ENCODE results near the gene TSPEAR. TPM values are rescaled to one million over a fixed set of nuclear protein-coding genes. Genes with fewer than 3 reads are reported as not detected.

The TSPEAR gene
- under 1 TPM in 1 of 2 donors, not detected in 1; 0.66 TPM for total RNA-seq
- under 1 TPM; 0.24 to 0.33 TPM for polyA plus RNA-seq (ENCODE audit: insufficient read length in 2 of 2)
- long read RNA-seq, donor 1: 0 reads
- long read RNA-seq, donor 2: 0 reads
- long read RNA-seq, donor 3: 0 reads
- long read RNA-seq, donor 4: 0 reads

DNA sequence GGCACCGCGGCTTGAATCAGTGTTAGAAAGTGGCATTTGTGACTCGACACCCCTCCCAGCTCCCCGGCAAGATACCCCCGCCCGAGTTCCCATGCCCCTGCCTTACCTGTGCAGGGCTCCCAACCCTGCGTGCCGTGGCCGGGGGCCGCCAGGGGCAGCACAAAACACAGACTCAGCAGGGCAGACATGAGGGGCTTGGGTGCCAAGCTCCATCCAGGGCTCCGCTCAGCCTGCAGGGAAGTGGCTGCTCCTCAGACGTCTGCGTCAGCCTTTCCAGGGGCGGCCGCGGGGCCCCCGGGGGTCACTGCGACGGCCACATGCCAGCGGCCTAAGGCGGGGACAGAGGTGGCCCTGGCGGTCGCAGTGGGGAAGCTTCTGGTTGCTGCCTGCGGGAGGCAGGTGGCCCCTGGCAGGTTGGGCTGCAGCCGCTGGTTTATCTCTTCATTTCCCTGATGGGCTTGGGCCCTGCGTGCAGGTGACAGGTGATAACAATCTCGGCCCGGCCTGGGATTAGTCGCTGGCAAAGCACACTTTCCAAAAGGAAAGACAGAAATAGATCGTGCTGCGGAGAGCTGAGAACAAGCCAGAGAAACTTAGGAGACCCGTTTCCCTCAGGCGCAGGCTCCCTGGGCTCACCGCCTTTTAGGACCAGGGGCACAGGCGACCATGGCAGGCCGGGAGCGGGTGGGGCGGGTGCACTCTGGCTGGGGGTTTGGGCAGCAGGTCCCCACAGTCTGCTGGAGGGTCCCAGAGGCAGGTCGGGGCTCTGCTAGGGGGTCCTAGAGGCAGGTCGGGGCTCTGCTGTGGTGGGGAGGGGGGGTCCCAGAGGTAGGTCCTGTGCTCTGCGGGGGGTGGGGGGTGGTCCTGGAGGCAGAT is at the start of gene TSPEAR:
Gene TSPEAR (minus strand): TSS at position 246 of the 876 bp plus-strand sequence. CDS start 58 bp downstream, at position 188.
- H3K4me1 ChIP-seq (ENCODE audit: control insufficient read depth, insufficient read depth, low read length): peaks cover 52% of the 10 kb centered on the region

GRCh38 chr21:44760376-44760775 is 49.0 kb upstream of the TSPEAR start:
- Histone ChIP-seq H3K36me3 (ENCODE audit: control insufficient read depth, insufficient read depth, low read length) (peaks cover 13% of the 10 kb centered on the region), H3K27ac (ENCODE audit: low read depth, low read length) (no peak overlapping the region), H3K4me1 (ENCODE audit: control insufficient read depth, insufficient read depth, low read length) (peaks cover 11% of the 10 kb centered on the region), H3K27me3 (ENCODE audit: control insufficient read depth, insufficient read depth, low read length) (no peaks in the 10 kb centered on the region), H3K4me3 (ENCODE audit: low read depth, low read length) (no peak overlapping the region), H3K9me3 (ENCODE audit: control insufficient read depth, insufficient read depth, low read length) (peaks cover 2% of the 10 kb centered on the region)
- WGBS (ENCODE audit: insufficient coverage): 78% methylated on average over 9 of the region's 9 CpGs
- DNase-seq (ENCODE audit: low read depth in 4 of 6, low spot score in 6 of 6): no peak

More for the DNA sequence above, at the start of gene TSPEAR:
- no peak for DNase-seq (ENCODE audit: low read depth in 4 of 6, low spot score in 6 of 6)
- H3K27ac ChIP-seq (ENCODE audit: low read depth, low read length): no peak within 1 kb of the TSS
- H3K27me3 ChIP-seq (ENCODE audit: control insufficient read depth, insufficient read depth, low read length): peaks cover 79% of the 10 kb centered on the region
- H3K4me3 ChIP-seq (ENCODE audit: low read depth, low read length): no peak within 1 kb of the TSS
- H3K36me3 ChIP-seq (ENCODE audit: control insufficient read depth, insufficient read depth, low read length): no peaks in the 10 kb centered on the region
- no peaks in the 10 kb centered on the region for H3K9me3 ChIP-seq (ENCODE audit: control insufficient read depth, insufficient read depth, low read length)
- 1% methylated on average over 40 of the region's 41 CpGs for WGBS (ENCODE audit: insufficient coverage)

DNA sequence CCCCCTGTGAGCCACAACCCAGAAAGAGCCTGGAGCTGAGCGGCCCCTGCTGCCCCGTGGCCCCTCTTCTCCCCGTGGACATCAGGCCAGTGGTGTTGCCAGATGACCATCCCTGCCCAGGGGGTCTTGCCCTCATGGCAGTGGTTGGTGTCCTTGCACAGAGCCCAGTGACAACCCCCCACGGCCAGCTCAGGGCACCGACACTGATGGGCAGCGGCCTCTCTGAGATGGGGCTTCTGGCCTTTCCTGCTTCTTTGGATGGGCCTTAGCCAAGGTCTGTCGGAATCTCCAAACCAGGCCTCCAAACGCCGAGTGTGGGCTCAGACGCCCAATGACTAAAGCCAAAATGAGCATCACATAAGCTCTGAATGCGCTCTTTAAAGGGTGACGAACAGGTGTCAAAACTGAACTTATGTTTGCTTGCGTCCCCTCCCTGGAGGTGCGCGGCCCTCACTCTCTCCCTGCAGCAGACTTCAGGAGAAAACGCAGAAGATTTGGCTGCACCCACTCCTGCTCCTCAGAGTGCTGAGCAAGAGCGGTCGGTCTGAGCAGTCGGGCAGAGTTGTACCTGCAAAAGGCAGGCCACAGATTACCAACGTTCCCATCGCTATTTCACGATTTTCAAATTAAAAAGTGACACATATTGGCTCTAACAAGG is 48.4 kb upstream of the TSPEAR start:
- Histone ChIP-seq H3K36me3 (ENCODE audit: control insufficient read depth, insufficient read depth, low read length) (peaks cover 13% of the 10 kb centered on the region), H3K9me3 (ENCODE audit: control insufficient read depth, insufficient read depth, low read length) (peaks cover 2% of the 10 kb centered on the region), H3K4me1 (ENCODE audit: control insufficient read depth, insufficient read depth, low read length) (peaks cover 11% of the 10 kb centered on the region), H3K4me3 (ENCODE audit: low read depth, low read length) (no peak overlapping the region), H3K27me3 (ENCODE audit: control insufficient read depth, insufficient read depth, low read length) (no peaks in the 10 kb centered on the region), H3K27ac (ENCODE audit: low read depth, low read length) (no peak overlapping the region)
- 91% methylated on average over 22 of the region's 22 CpGs for WGBS (ENCODE audit: insufficient coverage)
- no peak for DNase-seq (ENCODE audit: low read depth in 4 of 6, low spot score in 6 of 6)

DNA sequence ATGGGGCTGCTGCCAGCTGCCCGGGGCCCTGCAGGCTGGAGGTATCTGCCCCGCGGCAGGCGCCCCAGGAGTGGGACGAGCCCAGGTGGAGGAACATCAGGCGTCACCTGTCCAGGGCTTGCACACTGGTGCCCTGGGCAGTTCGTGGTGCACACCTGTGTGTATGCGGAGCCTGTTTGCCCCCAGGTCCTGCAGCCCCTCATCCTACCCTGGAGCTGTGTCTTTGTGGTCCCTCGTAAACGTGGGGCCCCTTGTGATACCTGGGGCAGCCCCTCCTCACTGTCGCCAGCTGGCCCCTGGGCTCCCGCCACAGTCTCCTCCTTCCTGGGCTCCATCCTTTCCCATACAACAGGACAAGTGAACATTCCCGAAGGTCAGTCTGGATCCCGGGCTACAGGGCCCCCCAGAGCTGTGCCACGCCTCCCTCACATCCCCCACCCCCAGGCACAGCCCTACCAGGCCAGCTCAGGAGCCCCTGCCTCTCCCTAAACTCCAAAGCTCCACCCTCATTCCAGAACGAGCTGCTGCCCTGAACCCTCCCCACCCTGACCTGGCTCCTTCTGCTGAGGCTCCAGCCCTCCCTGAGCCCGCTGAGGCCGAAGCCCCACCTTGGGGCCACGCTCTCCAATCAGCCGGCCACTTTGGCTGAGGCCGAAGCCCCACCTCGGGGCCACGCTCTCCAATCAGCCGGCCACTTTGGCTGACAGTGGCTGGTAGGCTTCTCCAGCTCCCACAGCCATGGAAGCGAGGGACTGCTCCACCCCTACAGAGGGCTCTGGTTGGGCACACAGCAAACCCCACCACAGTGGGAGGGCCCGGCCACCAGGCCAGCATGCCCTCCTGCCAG is 47.6 kb upstream of the TSPEAR start:
- Histone ChIP-seq H3K27ac (ENCODE audit: low read depth, low read length) (no peak overlapping the region), H3K36me3 (ENCODE audit: control insufficient read depth, insufficient read depth, low read length) (peaks cover 8% of the 10 kb centered on the region), H3K4me1 (ENCODE audit: control insufficient read depth, insufficient read depth, low read length) (peaks cover 11% of the 10 kb centered on the region), H3K27me3 (ENCODE audit: control insufficient read depth, insufficient read depth, low read length) (no peaks in the 10 kb centered on the region), H3K9me3 (ENCODE audit: control insufficient read depth, insufficient read depth, low read length) (peaks cover 2% of the 10 kb centered on the region), H3K4me3 (ENCODE audit: low read depth, low read length) (no peak overlapping the region)
- DNase-seq (ENCODE audit: low read depth in 4 of 6, low spot score in 6 of 6): no peak
- 77% methylated on average over 26 of the region's 26 CpGs for WGBS (ENCODE audit: insufficient coverage)

- Histone ChIP-seq H3K4me1 (ENCODE audit: control insufficient read depth, insufficient read depth, low read length) (peaks cover 5% of the 10 kb centered on the region), H3K4me3 (ENCODE audit: low read depth, low read length) (no peak overlapping the region), H3K36me3 (ENCODE audit: control insufficient read depth, insufficient read depth, low read length) (peaks cover 4% of the 10 kb centered on the region), H3K27ac (ENCODE audit: low read depth, low read length) (no peak overlapping the region), H3K9me3 (ENCODE audit: control insufficient read depth, insufficient read depth, low read length) (peaks cover 2% of the 10 kb centered on the region), H3K27me3 (ENCODE audit: control insufficient read depth, insufficient read depth, low read length) (no peaks in the 10 kb centered on the region)
- 88% methylated on average over 7 of the region's 8 CpGs for WGBS (ENCODE audit: insufficient coverage)
- no peak for DNase-seq (ENCODE audit: low read depth in 4 of 6, low spot score in 6 of 6)
Measured at GRCh38 chr21:44758141-44758561, 46.8 kb upstream of the TSPEAR start.

GRCh38 chr21:44757731-44758130 is 46.4 kb upstream of the TSPEAR start:
- Histone ChIP-seq H3K36me3 (ENCODE audit: control insufficient read depth, insufficient read depth, low read length) (peaks cover 4% of the 10 kb centered on the region), H3K9me3 (ENCODE audit: control insufficient read depth, insufficient read depth, low read length) (peaks cover 2% of the 10 kb centered on the region), H3K27ac (ENCODE audit: low read depth, low read length) (no peak overlapping the region), H3K4me3 (ENCODE audit: low read depth, low read length) (no peak overlapping the region), H3K4me1 (ENCODE audit: control insufficient read depth, insufficient read depth, low read length) (peaks cover 5% of the 10 kb centered on the region), H3K27me3 (ENCODE audit: control insufficient read depth, insufficient read depth, low read length) (no peaks in the 10 kb centered on the region)
- no peak for DNase-seq (ENCODE audit: low read depth in 4 of 6, low spot score in 6 of 6)
- WGBS (ENCODE audit: insufficient coverage): 95% methylated on average over 6 of the region's 6 CpGs

- 90% methylated on average over 22 of the region's 23 CpGs for WGBS (ENCODE audit: insufficient coverage)
Measured at GRCh38 chr21:44756423-44757185, 45.2 kb upstream of the TSPEAR start.

DNA sequence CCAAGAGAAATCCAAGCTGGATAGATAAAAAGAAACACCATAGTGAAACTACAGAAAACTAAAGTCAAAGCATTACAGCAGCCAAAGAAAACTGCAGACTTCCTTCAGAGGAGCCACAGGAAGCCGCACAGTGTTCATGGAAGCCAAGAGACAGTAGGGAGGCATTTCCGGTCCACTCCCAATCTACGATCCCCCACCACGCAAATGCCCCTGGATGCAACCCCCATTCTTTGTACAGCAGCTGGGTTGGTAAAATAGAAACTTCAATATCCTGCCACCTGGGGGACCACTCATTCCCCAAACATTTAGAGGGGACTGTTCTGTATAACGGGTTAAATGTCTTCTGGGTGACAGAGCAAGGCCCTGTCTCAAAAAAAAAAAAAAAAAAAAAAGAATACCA is 43.9 kb upstream of the TSPEAR start:
- peak in 1 of 6 donors; percentile 20 for DNase-seq (ENCODE audit: low read depth in 4 of 6, low spot score in 6 of 6)
- peaks cover 3% of the 10 kb centered on the region for H3K27me3 ChIP-seq (ENCODE audit: control insufficient read depth, insufficient read depth, low read length)
- peaks cover 2% of the 10 kb centered on the region for H3K9me3 ChIP-seq (ENCODE audit: control insufficient read depth, insufficient read depth, low read length)
- peaks cover 4% of the 10 kb centered on the region for H3K36me3 ChIP-seq (ENCODE audit: control insufficient read depth, insufficient read depth, low read length)
- peaks cover 6% of the 10 kb centered on the region for H3K4me1 ChIP-seq (ENCODE audit: control insufficient read depth, insufficient read depth, low read length)
- 75% methylated on average over 1 of the region's 5 CpGs for WGBS (ENCODE audit: insufficient coverage)
- H3K4me3 ChIP-seq (ENCODE audit: low read depth, low read length): no peak overlapping the region
- no peak overlapping the region for H3K27ac ChIP-seq (ENCODE audit: low read depth, low read length)

More at GRCh38 chr21:44756423-44757185, 45.2 kb upstream of the TSPEAR start:
- Histone ChIP-seq H3K27ac (ENCODE audit: low read depth, low read length) (no peak overlapping the region), H3K27me3 (ENCODE audit: control insufficient read depth, insufficient read depth, low read length) (no peaks in the 10 kb centered on the region), H3K36me3 (ENCODE audit: control insufficient read depth, insufficient read depth, low read length) (peaks cover 4% of the 10 kb centered on the region), H3K4me1 (ENCODE audit: control insufficient read depth, insufficient read depth, low read length) (peaks cover 3% of the 10 kb centered on the region), H3K9me3 (ENCODE audit: control insufficient read depth, insufficient read depth, low read length) (peaks cover 2% of the 10 kb centered on the region), H3K4me3 (ENCODE audit: low read depth, low read length) (no peak overlapping the region)
- DNase-seq (ENCODE audit: low read depth in 4 of 6, low spot score in 6 of 6): no peak
